ENCODE measurements around the gene ZDHHC14.

The ZDHHC14 gene

DNA sequence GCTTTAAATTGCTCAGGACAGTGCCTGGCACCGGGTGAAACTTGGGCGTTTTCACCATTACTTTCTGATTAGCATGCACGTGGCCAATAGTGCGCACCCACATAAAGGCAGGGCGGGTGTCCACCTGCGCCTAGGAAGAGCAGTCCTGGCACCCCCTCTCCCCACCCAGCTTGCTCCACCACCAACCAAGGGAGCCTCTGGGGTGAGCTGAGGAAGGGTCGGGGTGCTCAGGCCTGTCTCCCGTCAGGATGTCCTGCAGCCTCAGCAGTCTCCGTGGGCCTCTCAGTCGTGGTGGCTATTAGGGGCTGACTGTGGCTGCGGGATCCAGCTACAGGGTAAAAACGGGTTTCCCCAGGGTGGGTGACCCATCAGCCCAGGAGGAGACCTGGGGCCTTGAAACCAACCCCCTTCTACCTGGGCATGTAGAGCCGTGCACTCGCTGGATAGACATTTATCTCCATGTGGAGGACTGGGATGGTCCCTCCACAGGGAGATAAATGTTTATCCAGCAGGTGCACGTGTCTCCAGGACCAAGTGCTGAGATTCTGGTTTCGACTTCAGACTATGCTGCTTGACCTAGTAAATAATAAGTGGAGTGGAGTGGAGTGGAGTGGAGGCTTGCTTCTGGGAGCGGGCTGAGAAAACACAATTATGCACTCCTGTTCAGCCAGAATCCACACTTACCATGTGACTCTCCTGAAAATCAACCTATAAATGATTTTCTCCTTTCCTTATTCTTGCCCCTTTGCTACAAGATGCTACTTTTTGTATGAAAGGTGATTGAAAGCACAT, 91.1 kb downstream of the ZDHHC14 start:
- no peak overlapping the region for H3K27ac ChIP-seq (ENCODE audit: low read depth, low read length)

DNA sequence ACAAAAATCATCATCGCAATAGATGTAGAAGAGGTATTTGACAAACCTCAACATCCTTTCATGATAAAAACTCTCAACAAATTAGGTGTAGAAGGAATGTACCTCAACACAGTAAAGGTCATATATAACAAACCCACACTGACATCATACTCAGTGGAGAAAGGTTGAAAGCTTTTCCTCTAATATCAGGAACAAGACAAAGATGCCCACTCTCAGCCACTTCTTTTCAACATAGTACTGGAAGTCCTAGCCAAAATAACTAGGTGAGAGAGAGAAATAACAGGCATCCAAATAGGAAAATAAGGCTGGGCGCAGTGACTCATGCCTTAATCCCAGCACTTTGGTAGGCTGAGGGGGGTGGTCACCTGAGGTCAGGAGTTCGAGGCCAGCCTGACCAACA, 95.8 kb downstream of the ZDHHC14 start:
- no peaks in the 10 kb centered on the region for H3K9me3 ChIP-seq (ENCODE audit: control insufficient read depth, insufficient read depth, low read length)
- no peaks in the 10 kb centered on the region for H3K9me2 ChIP-seq (replicated peaks; ENCODE audit: control insufficient read depth, low read length)
- no peak overlapping the region for H3K27ac ChIP-seq (ENCODE audit: low read depth, low read length)
- no peaks in the 10 kb centered on the region for H3K79me2 ChIP-seq (ENCODE audit: control insufficient read depth, low read length)
- no peaks in the 10 kb centered on the region for H3K36me3 ChIP-seq (ENCODE audit: control insufficient read depth, low read length)
- no peak overlapping the region for H3K4me3 ChIP-seq (ENCODE audit: low read length)
- H3K4me1 ChIP-seq (ENCODE audit: control insufficient read depth, low read length) = no peaks in the 10 kb centered on the region
- H3K4me2 ChIP-seq (ENCODE audit: low read length) = no peak overlapping the region
- H3F3A ChIP-seq (ENCODE audit: control insufficient read depth, insufficient read depth) = no peaks in the 10 kb centered on the region
- H3K27me3 ChIP-seq (ENCODE audit: control insufficient read depth, low read length) = peaks cover 12% of the 10 kb centered on the region; the same call in 1 of the 2 replicates
- no peaks in the 10 kb centered on the region for H4K20me1 ChIP-seq (ENCODE audit: control insufficient read depth, insufficient read depth, low read depth, low read length)
- no peak for TF ChIP-seq EZH2phosphoT487 (IDR thresholded peaks at IDR 0.05; ENCODE audit: borderline replicate concordance, low read length)
- TF ChIP-seq, protein P1, sequence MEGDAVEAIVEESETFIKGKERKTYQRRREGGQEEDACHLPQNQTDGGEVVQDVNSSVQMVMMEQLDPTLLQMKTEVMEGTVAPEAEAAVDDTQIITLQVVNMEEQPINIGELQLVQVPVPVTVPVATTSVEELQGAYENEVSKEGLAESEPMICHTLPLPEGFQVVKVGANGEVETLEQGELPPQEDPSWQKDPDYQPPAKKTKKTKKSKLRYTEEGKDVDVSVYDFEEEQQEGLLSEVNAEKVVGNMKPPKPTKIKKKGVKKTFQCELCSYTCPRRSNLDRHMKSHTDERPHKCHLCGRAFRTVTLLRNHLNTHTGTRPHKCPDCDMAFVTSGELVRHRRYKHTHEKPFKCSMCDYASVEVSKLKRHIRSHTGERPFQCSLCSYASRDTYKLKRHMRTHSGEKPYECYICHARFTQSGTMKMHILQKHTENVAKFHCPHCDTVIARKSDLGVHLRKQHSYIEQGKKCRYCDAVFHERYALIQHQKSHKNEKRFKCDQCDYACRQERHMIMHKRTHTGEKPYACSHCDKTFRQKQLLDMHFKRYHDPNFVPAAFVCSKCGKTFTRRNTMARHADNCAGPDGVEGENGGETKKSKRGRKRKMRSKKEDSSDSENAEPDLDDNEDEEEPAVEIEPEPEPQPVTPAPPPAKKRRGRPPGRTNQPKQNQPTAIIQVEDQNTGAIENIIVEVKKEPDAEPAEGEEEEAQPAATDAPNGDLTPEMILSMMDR (IDR thresholded peaks at IDR 0.05; ENCODE audit: low read depth, low read length, poor library complexity, severe bottlenecking) = no peak

More for the DNA sequence above, 91.1 kb downstream of the ZDHHC14 start:
- no peaks in the 10 kb centered on the region for H4K20me1 ChIP-seq (ENCODE audit: control insufficient read depth, insufficient read depth, low read depth, low read length)
- H3K79me2 ChIP-seq (ENCODE audit: control insufficient read depth, low read length) = no peaks in the 10 kb centered on the region
- no peak for TF ChIP-seq EZH2phosphoT487 (IDR thresholded peaks at IDR 0.05; ENCODE audit: borderline replicate concordance, low read length)
- TF ChIP-seq, protein P1 (IDR thresholded peaks at IDR 0.05; ENCODE audit: low read depth, low read length, poor library complexity, severe bottlenecking) = no peak
- no peak overlapping the region for H3K4me2 ChIP-seq (ENCODE audit: low read length)
- no peaks in the 10 kb centered on the region for H3K9me3 ChIP-seq (ENCODE audit: control insufficient read depth, insufficient read depth, low read length)
- H3K9me2 ChIP-seq (replicated peaks; ENCODE audit: control insufficient read depth, low read length) = no peaks in the 10 kb centered on the region
- no peak overlapping the region for H3K4me3 ChIP-seq (ENCODE audit: low read length)
- H3K4me1 ChIP-seq (ENCODE audit: control insufficient read depth, low read length) = no peaks in the 10 kb centered on the region
- no peaks in the 10 kb centered on the region for H3K36me3 ChIP-seq (ENCODE audit: control insufficient read depth, low read length)
- H3K27me3 ChIP-seq (ENCODE audit: control insufficient read depth, low read length) = peaks cover 12% of the 10 kb centered on the region; the same call in 1 of the 2 replicates
- no peaks in the 10 kb centered on the region for H3F3A ChIP-seq (ENCODE audit: control insufficient read depth, insufficient read depth)

DNA sequence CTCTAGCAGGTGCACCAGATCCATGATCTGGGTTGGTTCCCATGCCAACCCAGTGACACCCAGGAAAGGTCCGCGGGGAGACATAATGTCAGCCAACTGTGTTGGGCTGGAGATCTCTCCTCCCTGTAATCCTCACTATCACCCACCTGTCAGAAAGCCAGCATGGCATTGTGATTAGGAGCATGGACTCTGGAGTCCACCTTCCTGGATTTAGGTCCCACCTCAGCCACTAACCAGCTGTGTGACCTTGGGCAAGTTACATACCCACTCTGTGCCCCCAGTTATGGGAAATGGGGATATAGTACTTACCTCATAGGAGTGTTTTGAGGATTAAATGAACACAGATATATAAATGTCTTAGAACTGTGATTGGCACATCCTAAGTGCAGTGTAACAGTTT, 97.9 kb downstream of the ZDHHC14 start:
- TF ChIP-seq, protein P1 (IDR thresholded peaks at IDR 0.05; ENCODE audit: low read depth, low read length, poor library complexity, severe bottlenecking) = no peak
- TF ChIP-seq EZH2phosphoT487 (IDR thresholded peaks at IDR 0.05; ENCODE audit: borderline replicate concordance, low read length) = no peak
- Histone ChIP-seq H3K9me2 (replicated peaks; ENCODE audit: control insufficient read depth, low read length) (no peaks in the 10 kb centered on the region), H3K4me3 (ENCODE audit: low read length) (no peak overlapping the region), H3K36me3 (ENCODE audit: control insufficient read depth, low read length) (no peaks in the 10 kb centered on the region), H3F3A (ENCODE audit: control insufficient read depth, insufficient read depth) (no peaks in the 10 kb centered on the region), H3K27ac (ENCODE audit: low read depth, low read length) (no peak overlapping the region), H3K27me3 (ENCODE audit: control insufficient read depth, low read length) (peaks cover 12% of the 10 kb centered on the region; the same call in 1 of the 2 replicates), H3K4me2 (ENCODE audit: low read length) (no peak overlapping the region), H4K20me1 (ENCODE audit: control insufficient read depth, insufficient read depth, low read depth, low read length) (no peaks in the 10 kb centered on the region), H3K9me3 (ENCODE audit: control insufficient read depth, insufficient read depth, low read length) (no peaks in the 10 kb centered on the region), H3K4me1 (ENCODE audit: control insufficient read depth, low read length) (no peaks in the 10 kb centered on the region), H3K79me2 (ENCODE audit: control insufficient read depth, low read length) (no peaks in the 10 kb centered on the region)
